Natural killer cell (primary cell): ENCODE measurements around the gene ANKRD34A. TPM values are rescaled to one million over a fixed set of nuclear protein-coding genes. Genes with fewer than 3 reads are reported as not detected.

Source experiments
- ATAC-seq, 3 donors: fragments of 150-1000 bp in 2 of 3; fragments of 200-7000 bp in 1 of 3; cut with Tn5 transposase; 1 replicate in 1 of 3; 2 replicates in 2 of 3; pipeline ENCODE4 v1.10.0; 2021; ENCODE audit warnings: mild to moderate bottlenecking in 2 of 3, moderate library complexity in 2 of 3
- DNase-seq, 2 donors: peaks; one replicate each; pipeline versions ENCODE4 v3.0.0 to v3.0.0-alpha.2; 2013 to 2021; ENCODE audit warnings: mixed read lengths in 1 of 2
- H3K27ac ChIP-seq: one replicate; pipeline ENCODE4 v1.5.1; 2013; ENCODE audit warnings: mild to moderate bottlenecking, low read length
- H3K27me3 ChIP-seq: one replicate; pipeline ENCODE4 v1.6.1; 2013; ENCODE audit warnings: low read length; ENCODE audit not compliant: control insufficient read depth, insufficient read depth
- H3K36me3 ChIP-seq: one replicate; pipeline ENCODE4 v1.6.1; 2013; ENCODE audit warnings: low read length; ENCODE audit not compliant: control insufficient read depth, insufficient read depth
- H3K4me1 ChIP-seq: one replicate; pipeline ENCODE4 v1.6.1; 2013; ENCODE audit warnings: low read length; ENCODE audit not compliant: control insufficient read depth, insufficient read depth
- H3K4me3 ChIP-seq: one replicate; pipeline ENCODE4 v1.5.1; 2013; ENCODE audit warnings: low read length
- H3K9me3 ChIP-seq: one replicate; pipeline ENCODE4 v1.6.1; 2013; ENCODE audit warnings: low read length; ENCODE audit not compliant: control insufficient read depth, insufficient read depth
- H3K27ac Mint-ChIP-seq, 2 donors: one replicate each; pipeline ENCODE4 v1.8.0; 2022; ENCODE audit warnings: mild to moderate bottlenecking in 2 of 2, mixed read lengths in 2 of 2, moderate library complexity in 1 of 2
- H3K27me3 Mint-ChIP-seq, 2 donors: one replicate each; pipeline ENCODE4 v1.8.0; 2022; ENCODE audit warnings: low read depth in 2 of 2, mixed read lengths in 2 of 2
- H3K36me3 Mint-ChIP-seq: one replicate; pipeline ENCODE4 v1.8.0; 2022; ENCODE audit warnings: mixed read lengths
- H3K4me1 Mint-ChIP-seq, 2 donors: one replicate each; pipeline ENCODE4 v1.8.0; 2022; ENCODE audit warnings: mixed read lengths in 2 of 2
- H3K4me3 Mint-ChIP-seq: one replicate; pipeline ENCODE4 v1.8.0; 2022; ENCODE audit warnings: mild to moderate bottlenecking, moderate library complexity, mixed read lengths
- H3K9me3 Mint-ChIP-seq, 2 donors: one replicate each; pipeline ENCODE4 v1.8.0; 2022; ENCODE audit warnings: mixed read lengths in 2 of 2
- WGBS: methylation state at CpG from one replicate; pipeline ENCODE4 v1.1.7; 2013; ENCODE audit warnings: missing lambda C conversion rate; ENCODE audit not compliant: insufficient coverage; 5-methylcytosine and 5-hydroxymethylcytosine counted together
- intact Hi-C: fragments of 100-400 bp; cut with micrococcal nuclease; formaldehyde crosslinking; loops from one replicate; pipeline ENCODE4 v1.14.2; 2022
- total RNA-seq, 4 donors: library from RNA; stranded (reverse); fragments of 120-200 nt in 1 of 4; gene quantifications; one replicate each; pipeline versions ENCODE4 v1.2.3 to v1.2.4, GENCODE V29; 2013 to 2022
- TF ChIP-seq, protein P1 (sequence below): fragments of 200-600 bp; IDR thresholded peaks from one replicate; pipeline ENCODE4 v1.8.0; 2022; ENCODE audit warnings: antibody characterized with exemption

Gene ANKRD34A
- total RNA-seq, 3 donors from 2014 or later (not counting 1 experiment from before 2014, with no cell fraction given): 1.4 to 1.9 (median 1.4) TPM

DNA sequence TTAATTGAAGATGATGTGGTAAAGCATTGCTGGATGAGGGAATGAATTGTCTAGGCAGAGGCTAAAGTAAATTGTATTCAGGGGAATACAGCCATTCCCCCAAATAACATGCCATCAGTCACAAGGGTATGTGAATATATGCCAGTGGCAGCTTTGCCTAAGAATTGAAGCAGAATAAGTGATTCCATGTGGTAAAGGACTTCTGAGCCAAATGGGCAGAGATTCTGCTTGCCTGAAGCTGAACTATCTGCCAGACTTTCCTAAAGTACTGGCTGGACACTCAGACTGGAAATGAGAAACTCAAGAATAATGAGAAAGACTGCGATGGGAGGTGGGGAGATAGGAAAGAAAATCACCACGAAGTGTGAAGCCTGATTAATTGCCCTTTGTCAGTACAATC is 8.9 kb downstream of the ANKRD34A start:
- Mint-ChIP-seq H3K27me3 (no peaks in the 10 kb centered on the region), H3K27ac (peak overlapping the region; percentile 18 to 86), H3K9me3 (no peaks in the 10 kb centered on the region), H3K4me1 (peaks cover 68 to 80% of the 10 kb centered on the region in 2 donors), H3K36me3 (no peaks in the 10 kb centered on the region), H3K4me3 (peak overlapping the region; percentile 60)
- Histone ChIP-seq H3K27ac (no peak overlapping the region), H3K4me1 (peaks cover 31% of the 10 kb centered on the region), H3K27me3 (no peaks in the 10 kb centered on the region), H3K36me3 (peaks cover 5% of the 10 kb centered on the region), H3K4me3 (no peak overlapping the region), H3K9me3 (no peaks in the 10 kb centered on the region)
- WGBS: 57% methylated on average over 2 of the region's 2 CpGs
- intact Hi-C loops: no loop called here
- ATAC-seq: no peak
- no peak for DNase-seq
- TF ChIP-seq, protein P1, sequence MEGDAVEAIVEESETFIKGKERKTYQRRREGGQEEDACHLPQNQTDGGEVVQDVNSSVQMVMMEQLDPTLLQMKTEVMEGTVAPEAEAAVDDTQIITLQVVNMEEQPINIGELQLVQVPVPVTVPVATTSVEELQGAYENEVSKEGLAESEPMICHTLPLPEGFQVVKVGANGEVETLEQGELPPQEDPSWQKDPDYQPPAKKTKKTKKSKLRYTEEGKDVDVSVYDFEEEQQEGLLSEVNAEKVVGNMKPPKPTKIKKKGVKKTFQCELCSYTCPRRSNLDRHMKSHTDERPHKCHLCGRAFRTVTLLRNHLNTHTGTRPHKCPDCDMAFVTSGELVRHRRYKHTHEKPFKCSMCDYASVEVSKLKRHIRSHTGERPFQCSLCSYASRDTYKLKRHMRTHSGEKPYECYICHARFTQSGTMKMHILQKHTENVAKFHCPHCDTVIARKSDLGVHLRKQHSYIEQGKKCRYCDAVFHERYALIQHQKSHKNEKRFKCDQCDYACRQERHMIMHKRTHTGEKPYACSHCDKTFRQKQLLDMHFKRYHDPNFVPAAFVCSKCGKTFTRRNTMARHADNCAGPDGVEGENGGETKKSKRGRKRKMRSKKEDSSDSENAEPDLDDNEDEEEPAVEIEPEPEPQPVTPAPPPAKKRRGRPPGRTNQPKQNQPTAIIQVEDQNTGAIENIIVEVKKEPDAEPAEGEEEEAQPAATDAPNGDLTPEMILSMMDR: no peak

DNA sequence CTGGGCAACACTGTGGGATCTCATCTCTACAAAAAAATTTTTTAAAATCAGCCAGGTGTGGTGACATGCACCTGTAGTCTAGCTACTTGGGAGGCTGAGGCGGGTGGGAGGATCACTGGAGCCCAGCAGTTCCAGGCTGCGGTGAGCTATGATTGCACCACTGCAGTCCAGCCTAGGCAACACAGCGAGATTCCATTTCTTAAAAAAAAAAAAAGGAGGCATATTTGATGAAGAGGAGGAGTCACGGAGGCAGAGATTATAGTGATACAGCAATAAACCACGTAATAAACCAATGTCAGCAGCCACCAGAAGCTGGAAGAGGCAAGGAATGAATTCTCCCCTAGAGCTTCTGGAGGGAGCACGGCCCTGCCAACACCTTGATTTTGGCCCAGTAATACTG is 10.5 kb downstream of the ANKRD34A start:
- no peak overlapping the region for H3K27ac Mint-ChIP-seq
- H3K9me3 ChIP-seq: no peaks in the 10 kb centered on the region
- TF ChIP-seq, protein P1: no peak

DNA sequence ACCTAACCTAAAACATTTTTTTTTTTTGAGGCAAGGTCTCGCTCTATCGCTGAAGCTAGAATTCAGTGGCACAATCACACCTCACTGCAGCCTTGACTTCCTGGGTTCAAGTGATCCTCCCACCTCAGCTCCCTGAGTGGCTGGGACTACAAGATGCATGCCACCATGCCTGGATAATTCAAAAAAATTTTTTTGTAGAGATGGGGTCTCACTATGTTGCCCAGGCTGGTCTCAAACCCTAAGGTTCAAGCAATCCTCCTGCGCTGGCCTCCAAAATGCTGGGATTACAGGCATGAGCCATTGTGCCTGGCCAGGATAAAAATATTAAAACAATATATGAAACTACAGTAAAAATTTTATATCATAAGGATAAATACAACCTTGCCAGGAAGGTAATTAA is 11.5 kb downstream of the ANKRD34A start:
- whole genome bisulfite sequencing: 100% methylated on average over 3 of the region's 3 CpGs
- peaks cover 16% of the 10 kb centered on the region for H3K4me1 ChIP-seq
- Mint-ChIP-seq H3K4me1 (peaks cover 52 to 82% of the 10 kb centered on the region in 2 donors), H3K27me3 (no peaks in the 10 kb centered on the region), H3K4me3 (no peak overlapping the region), H3K36me3 (no peaks in the 10 kb centered on the region), H3K27ac (no peak overlapping the region), H3K9me3 (no peaks in the 10 kb centered on the region)
- H3K27me3 ChIP-seq: no peaks in the 10 kb centered on the region
- H3K36me3 ChIP-seq: peaks cover 5% of the 10 kb centered on the region
- TF ChIP-seq, protein P1: no peak
- no peak for DNase-seq
- H3K9me3 ChIP-seq: no peaks in the 10 kb centered on the region
- no peak overlapping the region for H3K4me3 ChIP-seq
- intact Hi-C loops: no loop called here
- no peak for ATAC-seq
- no peak overlapping the region for H3K27ac ChIP-seq

More for the DNA sequence above, 10.5 kb downstream of the ANKRD34A start:
- ATAC-seq (no peak), DNase-seq (no peak)
- Histone ChIP-seq H3K27ac (no peak overlapping the region), H3K27me3 (no peaks in the 10 kb centered on the region), H3K36me3 (peaks cover 5% of the 10 kb centered on the region), H3K4me1 (peaks cover 20% of the 10 kb centered on the region), H3K4me3 (no peak overlapping the region)
- H3K4me3 Mint-ChIP-seq: no peak overlapping the region
- peaks cover 60 to 84% of the 10 kb centered on the region in 2 donors for H3K4me1 Mint-ChIP-seq
- intact Hi-C loops: no loop called here
- H3K36me3 Mint-ChIP-seq: no peaks in the 10 kb centered on the region
- no peaks in the 10 kb centered on the region for H3K9me3 Mint-ChIP-seq
- no peaks in the 10 kb centered on the region for H3K27me3 Mint-ChIP-seq
- 97% methylated on average over 6 of the region's 6 CpGs for whole genome bisulfite sequencing

DNA sequence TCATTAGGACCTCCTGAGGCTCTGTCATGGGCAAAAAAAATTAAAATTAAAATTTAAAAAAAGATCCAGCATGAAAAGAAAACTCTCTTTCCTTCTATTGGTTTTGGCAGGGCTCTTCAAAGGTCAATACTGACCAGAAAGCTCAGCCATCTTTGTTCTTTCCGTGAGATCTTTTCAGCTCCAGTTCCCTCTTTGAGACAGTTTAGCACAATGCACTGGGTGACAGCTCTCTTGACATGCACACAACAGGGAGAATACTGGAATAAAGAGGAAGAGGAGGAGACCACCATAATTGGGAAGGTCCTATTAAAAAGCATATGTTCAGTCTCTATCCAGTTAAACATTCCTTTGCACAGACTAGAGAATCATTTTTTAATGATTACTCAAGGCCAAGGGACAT is 12.8 kb downstream of the ANKRD34A start:
- Mint-ChIP-seq H3K27me3 (no peaks in the 10 kb centered on the region), H3K36me3 (no peaks in the 10 kb centered on the region), H3K4me1 (peaks cover 42 to 72% of the 10 kb centered on the region in 2 donors), H3K27ac (no peak overlapping the region), H3K9me3 (no peaks in the 10 kb centered on the region), H3K4me3 (no peak overlapping the region)
- Histone ChIP-seq H3K4me3 (no peak overlapping the region), H3K27me3 (no peaks in the 10 kb centered on the region), H3K27ac (no peak overlapping the region), H3K4me1 (peaks cover 12% of the 10 kb centered on the region), H3K36me3 (peaks cover 10% of the 10 kb centered on the region), H3K9me3 (no peaks in the 10 kb centered on the region)
- intact Hi-C loops: no loop called here
- WGBS: 100% methylated on average over 1 of the region's 1 CpG
- TF ChIP-seq, protein P1: no peak
- DNase-seq: no peak
- no peak for ATAC-seq
